HepG2 (cell line): ENCODE measurements around the gene PTK7. TPM values are rescaled to one million over a fixed set of nuclear protein-coding genes. Genes with fewer than 3 reads are reported as not detected.

Experiments
- ATF1 ChIP-seq: IDR thresholded peaks from 2 replicates; pipeline ENCODE4 v1.6.1; 2016; ENCODE audit warnings: mild to moderate bottlenecking, control low read depth
- ATF6 ChIP-seq: sonication (generic); formaldehyde crosslinking; conservative IDR thresholded peaks from 2 replicates; pipeline ENCODE4 v1.4.0; 2020; ENCODE audit warnings: missing genetic modification reagents
- CEBPG ChIP-seq: IDR thresholded peaks from 2 replicates; pipeline ENCODE4 v1.6.1; 2016
- HDAC2 ChIP-seq: sonication (generic); formaldehyde crosslinking; IDR thresholded peaks from 2 replicates; pipeline ENCODE4 v1.4.0; 2020; ENCODE audit warnings: missing genetic modification reagents
- JUND ChIP-seq: sonication (generic); formaldehyde crosslinking; IDR thresholded peaks from 2 replicates; pipeline ENCODE4 v1.8.0; 2022; ENCODE audit warnings: mild to moderate bottlenecking, missing genetic modification reagents
- KAT8 ChIP-seq: IDR thresholded peaks from 2 replicates; pipeline ENCODE4 v1.6.1; 2016; ENCODE audit warnings: missing genetic modification reagents, missing compliant biosample characterization
- PBX2 ChIP-seq: IDR thresholded peaks from 2 replicates; pipeline ENCODE4 v1.6.1; 2016; ENCODE audit warnings: control low read depth
- RBFOX2 ChIP-seq: fragments of 200-400 bp; formaldehyde crosslinking; IDR thresholded peaks from 2 replicates; pipeline ENCODE4 v1.6.1; 2017; ENCODE audit warnings: low read depth, mild to moderate bottlenecking, low read length
- TFDP2 ChIP-seq: sonication (generic); formaldehyde crosslinking; IDR thresholded peaks from 2 replicates; pipeline ENCODE4 v1.4.0; 2020; ENCODE audit warnings: missing genetic modification reagents
- ZGPAT ChIP-seq: IDR thresholded peaks from 2 replicates; pipeline ENCODE4 v1.6.1; 2016; ENCODE audit warnings: mild to moderate bottlenecking
- ZNF124 ChIP-seq: sonication (generic); formaldehyde crosslinking; IDR thresholded peaks from 2 replicates; pipeline ENCODE4 v1.4.0; 2020; ENCODE audit warnings: missing genetic modification reagents
- ZNF143 ChIP-seq: sonication (generic); formaldehyde crosslinking; IDR thresholded peaks from 2 replicates; pipeline ENCODE4 v1.4.0; 2020; ENCODE audit warnings: missing genetic modification reagents
- ZNF318 ChIP-seq: sonication (generic); formaldehyde crosslinking; IDR thresholded peaks from 2 replicates; pipeline ENCODE4 v1.4.0; 2020; ENCODE audit warnings: mild to moderate bottlenecking, missing genetic modification reagents
- ZNF329 ChIP-seq: sonication (generic); formaldehyde crosslinking; IDR thresholded peaks from 2 replicates; pipeline ENCODE4 v1.9.0; 2021; ENCODE audit warnings: low read depth, mild to moderate bottlenecking, missing genetic modification reagents
- ZNF451 ChIP-seq: sonication (generic); formaldehyde crosslinking; IDR thresholded peaks from 2 replicates; pipeline ENCODE4 v1.5.0; 2020; ENCODE audit warnings: mild to moderate bottlenecking, missing genetic modification reagents
- polyA plus RNA-seq, 8 experiments: library from polyadenylated mRNA; depleted of rRNA in 3 of 8; stranded (reverse) in 7 of 8; unstranded in 1 of 8; fragments of >200 nt; fragmentation: Illumina TruSeq in 4 of 8; extraction: Trizol in 4 of 8; gene quantifications; 2 replicates each; pipeline versions ENCODE4 v1.2.1 to v1.2.3, GENCODE V29; 2011 to 2016; ENCODE audit warnings: low read depth in 4 of 8, missing spikeins in 1 of 8, mixed read lengths in 1 of 8; ENCODE audit not compliant: insufficient read depth in 1 of 8
- total RNA-seq, 5 experiments: library from RNA; depleted of rRNA; stranded (reverse); fragments of >200 nt; fragmentation: Illumina TruSeq; extraction: Trizol; gene quantifications; 2 replicates each; pipeline ENCODE4 v1.2.3, GENCODE V29; 2016; ENCODE audit warnings: low read depth in 1 of 5

PTK7 gene
- total and polyA plus RNA-seq, 2 of the 13 experiments (the other 11 are each of a cell fraction or from before 2014, with no cell fraction given): 98.5 to 99.8 TPM

GRCh38 chr6:43059168-43060033 lies 16.7 kb upstream of the PTK7 start, which contains the start of the genes KLC4 and MRPL2 (continued):
- TF ChIP-seq TFDP2 (CRISPR knock-in tag) (peak; percentile 56; the same call in 1 of the 2 replicates), KAT8 (peak; percentile 98), HDAC2 (CRISPR knock-in tag) (peak; percentile 85), ATF6 (peak; percentile 31; the same call in 1 of the 2 replicates), RBFOX2 (peak; percentile 85), CEBPG (no peak), ZNF143 (CRISPR knock-in tag) (peak; percentile 34), ZNF329 (CRISPR knock-in tag) (0 out of 2 replicates have a peak, but pooled peaks have one; percentile 74), ZGPAT (CRISPR knock-in tag) (peak; percentile 59), ATF1 (peak; percentile 100), ZNF124 (CRISPR knock-in tag) (peak; percentile 31; the same call in 1 of the 2 replicates), PBX2 (CRISPR knock-in tag) (no peak; the same call in 1 of the 2 replicates), ZNF318 (CRISPR knock-in tag) (no peak), ZNF451 (CRISPR knock-in tag) (no peak; the same call in 1 of the 2 replicates), JUND (CRISPR knock-in tag) (0 out of 2 replicates have a peak, but pooled peaks have one; percentile 44)
